Esophagus muscularis mucosa (tissue), 4 donors: Measurements from ENCODE around the gene CMTM2.

Experiments
- CTCF ChIP-seq, 3 experiments: fragments of 200-600 bp in 2 of 3; fragments of 450-650 bp in 1 of 3; sonication (generic) in 2 of 3; IDR thresholded peaks; one replicate each; pipeline ENCODE4 v1.5.1; 2017 to 2019; ENCODE audit warnings: antibody characterized with exemption in 3 of 3, mild to moderate bottlenecking in 2 of 3, moderate library complexity in 1 of 3
- EP300 ChIP-seq: sonication (generic); formaldehyde crosslinking; IDR thresholded peaks from one replicate; pipeline ENCODE4 v1.6.1; 2017; ENCODE audit warnings: antibody characterized with exemption
- POLR2A ChIP-seq: fragments of 450-650 bp; IDR thresholded peaks from one replicate; pipeline ENCODE4 v1.6.1; 2017; ENCODE audit warnings: antibody characterized with exemption, moderate library complexity, mild to moderate bottlenecking, low read depth
- POLR2AphosphoS5 ChIP-seq, 2 donors: sonication (generic); formaldehyde crosslinking; IDR thresholded peaks; one replicate each; pipeline ENCODE4 v1.6.1; 2017; ENCODE audit warnings: antibody characterized with exemption in 2 of 2

- TF ChIP-seq CTCF (IDR thresholded peaks at IDR 0.05) (no peak), EP300 (no peak), POLR2AphosphoS5 (IDR thresholded peaks at IDR 0.05) (no peak), POLR2A (no peak)
Observed at GRCh38 chr16:66590322-66590721, 11.1 kb downstream of the CMTM2 start.
